Measurements from ENCODE around the gene FOXP2. TPM values are rescaled to one million over a fixed set of nuclear protein-coding genes. Genes with fewer than 3 reads are reported as not detected.

Gene FOXP2
- total and polyA plus RNA-seq, 2 donors (not counting 3 experiments of a cell fraction or from before 2014, with no cell fraction given), result 0.37 to 2.7 TPM

DNA sequence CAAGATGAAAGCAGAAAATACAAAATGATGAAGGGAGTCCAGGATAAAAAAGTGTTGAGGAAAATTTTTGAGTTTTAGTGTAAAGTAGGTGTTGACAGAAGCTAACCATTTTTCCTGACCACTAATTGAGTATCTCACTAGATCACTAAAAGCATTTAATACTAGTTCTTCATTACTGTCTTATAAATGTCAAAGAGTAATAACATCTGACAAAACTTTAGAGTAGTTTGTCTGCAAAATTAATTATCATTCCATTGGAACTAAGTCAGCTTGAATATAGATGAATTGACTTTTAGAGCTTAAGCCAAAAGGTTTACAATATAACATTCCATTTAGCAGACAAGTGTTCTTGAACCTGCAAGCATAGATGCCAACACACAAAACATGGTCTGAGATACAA is 232.9 kb downstream of the FOXP2 start:
- TF ChIP-seq FOS (IDR thresholded peaks at IDR 0.05; ENCODE audit: borderline replicate concordance, insufficient read depth, low read length) (no peak), MAX (IDR thresholded peaks at IDR 0.05; ENCODE audit: insufficient read depth, insufficient read length) (no peak), POLR2A (IDR thresholded peaks at IDR 0.05; ENCODE audit: low read depth, low read length) (no peak), EZH2 (IDR thresholded peaks at IDR 0.05; ENCODE audit: borderline replicate concordance, low read depth, low read length, severe bottlenecking) (no peak), GATA2 (IDR thresholded peaks at IDR 0.05; ENCODE audit: insufficient read depth, insufficient read length, low read depth, low read length) (no peak), POLR2AphosphoS5 (IDR thresholded peaks at IDR 0.05; ENCODE audit: insufficient read depth, low read depth, low read length) (no peak), JUN (IDR thresholded peaks at IDR 0.05; ENCODE audit: borderline replicate concordance, insufficient read depth, insufficient read length, low read depth) (no peak), MYC (IDR thresholded peaks at IDR 0.05; ENCODE audit: low read depth, low read length) (no peak)
- TF ChIP-seq, protein P1, sequence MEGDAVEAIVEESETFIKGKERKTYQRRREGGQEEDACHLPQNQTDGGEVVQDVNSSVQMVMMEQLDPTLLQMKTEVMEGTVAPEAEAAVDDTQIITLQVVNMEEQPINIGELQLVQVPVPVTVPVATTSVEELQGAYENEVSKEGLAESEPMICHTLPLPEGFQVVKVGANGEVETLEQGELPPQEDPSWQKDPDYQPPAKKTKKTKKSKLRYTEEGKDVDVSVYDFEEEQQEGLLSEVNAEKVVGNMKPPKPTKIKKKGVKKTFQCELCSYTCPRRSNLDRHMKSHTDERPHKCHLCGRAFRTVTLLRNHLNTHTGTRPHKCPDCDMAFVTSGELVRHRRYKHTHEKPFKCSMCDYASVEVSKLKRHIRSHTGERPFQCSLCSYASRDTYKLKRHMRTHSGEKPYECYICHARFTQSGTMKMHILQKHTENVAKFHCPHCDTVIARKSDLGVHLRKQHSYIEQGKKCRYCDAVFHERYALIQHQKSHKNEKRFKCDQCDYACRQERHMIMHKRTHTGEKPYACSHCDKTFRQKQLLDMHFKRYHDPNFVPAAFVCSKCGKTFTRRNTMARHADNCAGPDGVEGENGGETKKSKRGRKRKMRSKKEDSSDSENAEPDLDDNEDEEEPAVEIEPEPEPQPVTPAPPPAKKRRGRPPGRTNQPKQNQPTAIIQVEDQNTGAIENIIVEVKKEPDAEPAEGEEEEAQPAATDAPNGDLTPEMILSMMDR (IDR thresholded peaks at IDR 0.05; ENCODE audit: extremely low read depth in 1 of 2, insufficient read depth in 1 of 2, low read depth in 1 of 2, low read length in 2 of 2), result no peak
- Histone ChIP-seq H3K4me1 (ENCODE audit: control insufficient read depth, extremely low read depth, insufficient read depth, low read length) (no peaks in the 10 kb centered on the region), H3K4me3 (replicated peaks in 1 of 3; ENCODE audit: insufficient read depth in 1 of 3, low read depth in 1 of 3, low read length in 3 of 3) (no peak overlapping the region), H3K4me2 (ENCODE audit: insufficient read depth, low read length) (no peak overlapping the region), H4K20me1 (replicated peaks; ENCODE audit: control insufficient read depth, extremely low read depth, insufficient read depth, low read length) (no peaks in the 10 kb centered on the region), H3K9me1 (replicated peaks; ENCODE audit: control insufficient read depth, extremely low read depth, insufficient read depth, low read length) (no peaks in the 10 kb centered on the region), H2AFZ (ENCODE audit: low read depth, low read length) (no peak overlapping the region), H3K27ac (ENCODE audit: insufficient read depth, low read depth, low read length) (no peak overlapping the region), H3K36me3 (ENCODE audit: control insufficient read depth in 2 of 2, extremely low read depth in 1 of 2, insufficient read depth in 2 of 2, low read length in 2 of 2) (no peaks in the 10 kb centered on the region), H3K79me2 (ENCODE audit: control insufficient read depth, insufficient read depth, low read length) (no peaks in the 10 kb centered on the region), H3K9me3 (replicated peaks; ENCODE audit: control insufficient read depth, insufficient read depth, low read length) (no peaks in the 10 kb centered on the region), H3K27me3 (ENCODE audit: control insufficient read depth in 2 of 2, insufficient read depth in 2 of 2, low read length in 2 of 2) (no peaks in the 10 kb centered on the region), H3K9ac (replicated peaks; ENCODE audit: extremely low read depth, insufficient read depth, low read length) (no peak overlapping the region)
- ChIA-PET CTCF (interaction anchor here (1.3 to 2.0 kb wide), 2 partner anchors 14 to 16 kb away, joined by 3 to 6 read pairs; no protein-coding TSS in a partner anchor), POLR2A (no interaction called here)
- DNase-seq (ENCODE audit: low read depth, low spot score), result no peak
- FAIRE-seq, result no peak
- intact Hi-C loops (cut with micrococcal nuclease), result no loop called here
- no TSS peak for BruUV-seq (replicated peaks)
- dilution Hi-C loops (cut with MboI; ENCODE audit: extremely low pct_ligation_motif_present, low sequenced_read_pairs), result no loop called here

All from endothelial cell of umbilical vein (primary cell).